ENCODE results near the gene NAE1. TPM values are rescaled to one million over a fixed set of nuclear protein-coding genes. Genes with fewer than 3 reads are reported as not detected.
"Not testable (repeated sequence)": the region's sequence is repeated elsewhere in the genome, so short reads cannot be mapped to it uniquely, and the experiment has no call there.

The NAE1 gene
- 62.6 TPM for polyA plus RNA-seq (2013, experiment 1 of 2; ENCODE audit: insufficient read length)
- 61.1 TPM for polyA plus RNA-seq (2013, experiment 2 of 2; ENCODE audit: insufficient read length)

DNA sequence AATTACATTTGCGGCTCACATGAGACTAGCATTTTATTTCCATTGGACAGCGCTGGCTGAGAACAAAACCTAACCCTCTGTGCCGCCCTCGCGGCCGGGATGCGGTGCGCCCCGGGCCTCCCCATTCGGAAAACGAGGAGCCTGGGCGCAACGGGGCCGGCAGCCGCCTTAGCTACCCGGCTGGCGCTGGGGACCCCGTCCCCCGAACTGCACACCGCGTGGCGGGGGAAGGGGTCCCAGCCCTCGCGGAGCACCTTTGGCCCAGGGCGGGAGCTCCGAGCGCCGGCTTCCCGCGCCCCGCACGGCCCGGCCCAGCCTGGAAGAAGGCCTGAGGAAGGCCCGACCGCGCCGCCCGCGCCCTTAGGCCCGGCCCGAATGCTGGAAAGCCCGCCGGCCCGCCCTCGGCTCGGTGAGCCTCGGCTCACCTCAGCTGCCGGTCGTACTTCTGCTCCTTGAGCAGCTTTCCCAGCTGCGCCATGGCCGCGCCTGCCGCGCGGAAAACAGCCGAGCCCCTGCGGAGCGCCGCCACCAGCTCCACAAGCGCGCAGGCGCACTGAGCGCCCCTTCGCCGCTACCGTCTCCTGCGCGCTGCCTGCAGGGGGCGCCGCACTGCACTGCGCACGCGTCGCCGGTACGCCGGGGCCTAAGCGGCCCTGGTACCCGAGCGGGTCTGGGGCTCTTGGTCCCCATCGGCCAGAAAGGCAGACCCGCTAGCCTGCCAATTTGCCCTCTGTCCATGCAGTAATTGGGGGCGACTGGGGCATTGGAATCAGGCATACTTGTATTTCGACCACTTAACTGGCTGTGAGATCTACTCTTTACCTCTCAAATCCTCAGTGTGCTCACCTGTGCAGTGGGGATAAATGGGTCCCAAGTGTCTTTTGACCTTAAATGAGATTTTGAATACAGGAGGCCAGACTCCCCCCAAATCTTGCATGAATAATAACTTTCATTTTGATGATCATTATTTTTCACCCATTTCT, at the start of gene NAE1:
NAE1 (minus strand) TSS at position 555 of the 983 bp plus-strand sequence; CDS start at position 478, 77 bp downstream.
- DNase-seq = peak; percentile 84

DNA sequence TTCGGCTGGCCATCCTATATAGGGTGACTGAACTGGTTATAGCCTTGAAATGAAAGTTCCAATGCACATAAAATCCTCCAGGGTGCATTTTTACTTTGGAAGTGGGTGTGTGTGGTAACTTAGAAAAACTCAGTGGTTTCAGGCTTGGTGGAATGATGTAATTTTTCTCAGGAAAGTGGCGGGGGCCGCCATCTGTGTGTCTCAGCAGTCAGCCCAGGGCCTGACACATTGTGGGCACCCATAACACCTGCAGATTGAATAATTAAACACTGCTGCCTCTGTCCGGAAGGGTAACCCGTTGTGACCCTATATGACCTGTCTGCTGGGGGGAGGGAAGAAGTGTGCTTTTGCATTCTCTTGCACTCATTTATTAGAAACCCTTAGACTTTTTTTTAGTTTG, 47.3 kb upstream of the NAE1 start:
- DNase-seq = peak; percentile 42

GRCh38 chr16:66874079-66874775, 43.5 kb upstream of the NAE1 start:
- peak; percentile 40 for DNase-seq

DNA sequence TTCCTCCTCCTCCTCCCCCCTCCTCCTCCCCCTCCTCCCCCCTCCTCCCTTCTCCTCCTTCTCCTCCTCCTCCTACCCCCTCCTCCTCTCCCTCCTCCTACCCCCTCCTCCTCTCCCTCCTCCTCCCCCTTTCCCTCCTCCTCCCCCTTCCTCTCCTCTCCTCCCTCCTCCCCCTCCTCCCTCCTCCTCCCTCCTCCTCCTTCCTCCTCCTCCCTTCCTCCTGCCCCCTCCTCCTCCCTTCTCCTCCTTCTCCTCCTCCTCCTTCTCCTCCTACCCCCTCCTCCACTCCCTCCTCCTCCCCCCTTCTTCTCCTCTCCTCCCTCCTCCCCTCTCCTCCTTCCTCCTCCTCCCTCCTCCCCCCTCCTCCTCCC, 42.9 kb upstream of the NAE1 start:
- DNase-seq = no peak

- DNase-seq = peak; percentile 99
Measured at GRCh38 chr16:66872943-66873684, 42.3 kb upstream of the NAE1 start.

- DNase-seq = no peak
Measured at GRCh38 chr16:66872559-66872942, 41.8 kb upstream of the NAE1 start.

DNA sequence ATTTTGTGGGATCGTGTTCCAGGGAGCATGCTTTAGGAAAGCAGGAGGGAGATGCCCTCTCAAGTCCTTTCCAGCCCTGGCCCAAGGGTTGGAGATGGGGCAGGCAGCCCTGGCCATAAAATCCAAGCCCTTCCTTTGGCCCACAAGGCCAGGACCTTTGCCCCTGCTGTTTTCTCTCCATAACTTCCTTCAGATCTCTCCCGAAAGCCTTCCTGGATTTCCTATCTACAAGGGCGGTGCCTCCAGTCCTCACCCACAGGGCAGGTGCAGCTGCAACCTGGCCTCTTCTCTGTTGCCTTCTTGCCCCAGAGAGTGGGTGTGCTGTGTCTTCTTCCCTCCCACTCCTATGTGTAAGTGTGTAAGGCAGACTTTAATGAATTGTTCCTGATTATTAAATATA, 41.1 kb upstream of the NAE1 start:
- DNase-seq = no peak

DNA sequence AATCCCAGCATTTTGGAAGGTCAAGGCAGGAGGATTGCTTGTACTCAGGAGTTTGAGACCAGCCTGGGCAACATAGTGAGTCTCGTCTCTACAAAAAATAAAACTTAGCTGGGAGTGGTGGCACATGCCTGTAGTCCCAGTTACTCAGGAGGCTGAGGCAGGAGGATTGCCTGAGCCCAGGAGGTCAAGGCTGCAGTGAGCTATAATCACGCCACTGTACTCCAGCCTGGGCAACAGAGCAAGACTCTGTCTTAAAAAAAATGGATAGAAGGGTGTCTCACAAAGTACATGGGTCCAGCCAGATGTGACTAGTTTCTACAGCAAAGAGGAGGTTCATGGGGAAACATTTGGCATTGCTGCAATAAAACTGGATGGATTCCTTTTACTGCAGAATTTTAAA, 40.6 kb upstream of the NAE1 start:
- DNase-seq = not testable (repeated sequence)

DNA sequence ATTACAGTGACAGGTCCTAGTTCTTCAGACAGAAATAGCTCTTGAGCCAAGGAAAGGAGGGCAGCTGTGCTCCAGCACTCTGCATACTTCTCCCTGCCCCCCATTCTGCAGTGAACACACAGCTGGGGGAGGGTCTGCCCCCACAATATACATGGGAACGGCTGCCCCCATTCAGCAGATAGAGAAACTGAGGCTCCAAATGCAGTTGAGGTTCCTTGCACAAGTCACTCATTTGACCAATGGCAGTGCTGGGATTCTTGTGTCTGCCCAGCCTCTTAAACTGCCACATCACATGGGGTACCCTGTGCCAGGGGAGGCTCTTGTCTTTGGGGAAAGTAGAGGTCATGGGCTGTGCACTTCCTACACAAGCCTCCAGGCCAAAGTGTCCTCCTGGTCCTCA, 38.6 kb upstream of the NAE1 start:
- DNase-seq = no peak

GRCh38 chr16:66863707-66864106, 32.9 kb upstream of the NAE1 start:
- DNase-seq = no peak

- DNase-seq = no peak
Measured at GRCh38 chr16:66862023-66862520, 31.3 kb upstream of the NAE1 start.

GRCh38 chr16:66859397-66860068, 28.8 kb upstream of the NAE1 start:
- no peak for DNase-seq

DNA sequence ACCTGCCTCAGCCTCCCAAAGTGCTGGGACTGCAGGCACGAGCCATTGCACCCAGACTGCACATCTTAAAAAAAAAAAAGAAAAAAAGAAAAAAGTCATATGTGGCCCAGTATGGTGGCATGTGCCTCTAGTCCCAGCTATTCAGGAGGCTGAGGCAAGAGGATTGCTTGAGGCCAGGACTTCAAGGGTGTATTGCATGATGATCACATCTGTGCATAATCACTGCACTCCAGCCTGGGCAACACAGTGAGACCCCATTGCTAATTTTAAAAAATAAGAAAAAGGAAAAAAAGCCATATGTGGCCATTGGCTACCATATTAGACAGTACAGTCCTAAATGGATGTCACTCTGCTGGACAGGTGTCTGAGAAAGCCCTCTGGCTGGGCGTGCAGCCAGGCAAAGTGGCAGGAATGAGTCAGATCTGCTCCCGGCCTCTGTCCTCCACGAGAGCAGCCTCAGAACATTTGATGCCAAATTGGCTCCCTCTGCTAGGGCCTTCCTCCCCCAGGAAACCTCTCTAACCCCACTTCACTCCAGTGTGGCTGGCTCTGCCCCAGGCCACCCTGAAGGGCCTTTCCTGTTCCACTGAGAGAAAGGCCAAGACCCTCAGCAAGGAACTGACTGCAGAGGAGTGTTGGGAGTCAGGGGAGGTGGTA, 28.1 kb upstream of the NAE1 start:
- DNase-seq = peak; percentile 33

- DNase-seq = no peak
Measured at GRCh38 chr16:66857437-66857836, 26.7 kb upstream of the NAE1 start.

GRCh38 chr16:66856801-66857200, 26.0 kb upstream of the NAE1 start:
- DNase-seq = no peak

GRCh38 chr16:66856184-66856730, 25.5 kb upstream of the NAE1 start:
- no peak for DNase-seq

- DNase-seq = no peak
Measured at GRCh38 chr16:66853261-66854139, 22.7 kb upstream of the NAE1 start.

DNA sequence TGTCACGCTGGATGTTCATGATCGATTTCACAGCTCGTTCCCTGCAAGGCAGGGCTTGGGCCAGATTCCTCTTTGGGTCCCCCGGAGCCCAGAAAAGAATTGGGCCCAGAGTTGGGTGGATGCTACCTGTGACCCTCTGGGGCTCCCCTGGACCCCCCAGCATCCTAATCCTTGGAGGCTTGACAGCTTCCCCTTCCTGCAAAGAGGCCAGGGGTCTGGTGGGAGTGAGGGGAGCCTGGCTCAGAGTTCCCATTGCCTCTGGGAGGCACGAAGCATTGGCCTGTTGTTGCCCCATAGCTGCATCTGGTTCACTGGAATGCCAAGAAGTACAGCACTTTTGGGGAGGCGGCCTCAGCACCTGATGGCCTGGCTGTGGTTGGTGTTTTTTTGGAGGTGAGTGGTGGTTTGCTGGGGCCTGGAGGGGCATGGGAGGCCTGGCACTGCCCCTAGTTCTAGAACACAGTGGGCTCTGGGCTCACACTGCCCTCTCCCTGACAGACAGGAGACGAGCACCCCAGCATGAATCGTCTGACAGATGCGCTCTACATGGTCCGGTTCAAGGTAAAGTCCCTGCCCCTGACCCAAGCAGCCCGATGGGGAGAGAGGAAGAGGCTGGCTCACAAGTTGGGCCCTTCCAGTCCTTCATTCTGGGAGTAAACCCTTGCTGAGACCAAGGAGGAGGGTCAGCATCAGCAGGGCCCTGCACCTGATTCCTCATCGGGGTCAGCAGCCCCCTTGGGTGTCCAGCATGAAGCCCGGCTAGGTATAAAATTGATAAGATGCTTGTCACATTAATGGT, 20.6 kb upstream of the NAE1 start:
- DNase-seq = no peak

- no peak for DNase-seq
Measured at GRCh38 chr16:66850115-66850815, 19.5 kb upstream of the NAE1 start.

All from fibroblast of skin of abdomen (primary cell).